GM12865 (cell line): ENCODE data around the gene NTRK2.

ENCODE experiments used
- DNase-seq: peaks from one replicate; pipeline ENCODE4 v3.0.0; 2010; ENCODE audit warnings: low read depth
- H3K4me3 ChIP-seq: 2 replicates; pipeline ENCODE4 v1.5.1; 2011; ENCODE audit warnings: mild to moderate bottlenecking, low read depth, low read length, control low read depth
- TF ChIP-seq, protein P1 (sequence below): IDR thresholded peaks from 2 replicates; pipeline ENCODE4 v1.5.1; 2011; ENCODE audit warnings: low read length, control low read depth, low read depth, inconsistent platforms; ENCODE audit not compliant: insufficient read depth; ENCODE audit errors: missing control alignments

Gene NTRK2

DNA sequence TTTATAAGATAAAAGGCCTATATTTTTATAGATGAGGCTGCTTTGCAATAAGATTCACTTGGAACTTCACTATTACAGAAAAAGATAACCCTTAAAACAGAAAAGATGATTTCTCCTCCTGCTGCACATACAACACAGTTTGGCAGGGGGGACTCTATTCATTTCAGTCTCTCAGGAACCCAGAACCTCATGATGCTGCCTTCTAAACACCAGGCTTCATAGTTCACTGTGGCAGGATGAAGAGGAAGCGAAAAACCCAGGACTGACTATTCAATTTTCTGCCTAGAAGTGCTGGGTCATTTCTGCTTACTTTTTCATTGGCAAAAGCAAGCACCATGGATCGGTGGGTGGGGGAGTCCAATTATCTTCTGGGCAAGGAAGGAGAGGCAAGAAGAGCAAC lies 179.5 kb downstream of the NTRK2 start:
- no peak overlapping the region for H3K4me3 ChIP-seq
- TF ChIP-seq, protein P1, sequence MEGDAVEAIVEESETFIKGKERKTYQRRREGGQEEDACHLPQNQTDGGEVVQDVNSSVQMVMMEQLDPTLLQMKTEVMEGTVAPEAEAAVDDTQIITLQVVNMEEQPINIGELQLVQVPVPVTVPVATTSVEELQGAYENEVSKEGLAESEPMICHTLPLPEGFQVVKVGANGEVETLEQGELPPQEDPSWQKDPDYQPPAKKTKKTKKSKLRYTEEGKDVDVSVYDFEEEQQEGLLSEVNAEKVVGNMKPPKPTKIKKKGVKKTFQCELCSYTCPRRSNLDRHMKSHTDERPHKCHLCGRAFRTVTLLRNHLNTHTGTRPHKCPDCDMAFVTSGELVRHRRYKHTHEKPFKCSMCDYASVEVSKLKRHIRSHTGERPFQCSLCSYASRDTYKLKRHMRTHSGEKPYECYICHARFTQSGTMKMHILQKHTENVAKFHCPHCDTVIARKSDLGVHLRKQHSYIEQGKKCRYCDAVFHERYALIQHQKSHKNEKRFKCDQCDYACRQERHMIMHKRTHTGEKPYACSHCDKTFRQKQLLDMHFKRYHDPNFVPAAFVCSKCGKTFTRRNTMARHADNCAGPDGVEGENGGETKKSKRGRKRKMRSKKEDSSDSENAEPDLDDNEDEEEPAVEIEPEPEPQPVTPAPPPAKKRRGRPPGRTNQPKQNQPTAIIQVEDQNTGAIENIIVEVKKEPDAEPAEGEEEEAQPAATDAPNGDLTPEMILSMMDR, result no peak
- DNase-seq, result no peak

DNA sequence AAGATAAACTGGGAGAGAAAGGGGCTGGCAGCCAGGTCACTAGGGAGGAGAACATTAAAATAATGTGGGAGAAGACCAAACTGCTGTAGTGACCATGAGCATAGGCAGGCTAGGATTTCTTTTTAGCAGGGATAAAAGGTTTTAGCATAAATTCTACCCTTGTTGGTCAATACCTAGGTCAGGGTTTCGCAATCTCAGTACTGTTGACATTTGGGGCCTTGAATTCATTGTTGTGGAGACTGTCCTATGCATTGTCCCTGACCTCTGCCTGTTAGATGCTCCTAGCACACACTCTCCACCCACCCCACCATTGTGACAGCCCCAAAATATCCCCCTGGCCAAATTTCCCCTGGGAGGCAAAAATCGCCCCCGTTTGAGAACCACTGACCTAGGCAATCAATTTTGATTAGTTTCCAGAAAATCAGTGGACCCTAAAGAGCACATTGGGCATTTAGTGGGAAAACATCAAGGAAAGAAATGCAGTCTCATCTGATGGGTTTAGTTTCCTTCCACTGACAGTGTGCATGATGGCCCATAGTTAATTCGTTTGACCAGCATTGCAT lies 181.4 kb downstream of the NTRK2 start:
- TF ChIP-seq, protein P1, result no peak
- no peak for DNase-seq

DNA sequence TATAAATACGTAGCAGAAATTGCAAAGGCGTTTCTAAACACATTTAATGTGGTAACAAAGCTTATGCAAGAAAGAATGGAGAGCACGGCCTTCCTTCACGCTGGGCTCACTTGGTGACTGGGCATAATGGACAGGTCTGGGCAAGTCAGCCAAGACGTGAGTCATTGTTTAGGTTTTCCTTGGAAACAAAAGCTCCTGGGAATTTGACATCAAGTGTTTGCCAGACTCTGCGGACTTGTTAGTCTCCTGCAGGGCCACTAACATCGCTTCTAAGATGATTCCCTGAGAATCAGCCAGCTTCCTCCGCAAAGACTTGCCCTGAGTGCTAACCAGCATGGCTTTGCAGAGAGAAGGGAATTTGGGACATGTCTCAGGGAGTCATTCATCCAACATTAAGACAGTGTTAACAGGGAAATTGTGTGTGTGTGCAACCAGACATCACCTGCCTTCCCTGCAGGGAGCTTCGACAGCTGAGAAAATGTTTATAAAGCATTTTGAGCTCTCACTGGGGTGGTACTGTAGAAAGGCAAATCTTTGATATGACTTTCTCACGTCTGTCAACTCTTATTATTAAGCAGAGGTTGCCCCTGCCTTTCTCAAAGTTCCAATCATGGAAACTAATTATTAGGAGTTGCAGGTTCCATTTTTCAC lies 182.5 kb downstream of the NTRK2 start:
- H3K4me3 ChIP-seq, result no peak overlapping the region
- TF ChIP-seq, protein P1, result no peak
- no peak for DNase-seq

More for the DNA sequence above, 181.4 kb downstream of the NTRK2 start:
- H3K4me3 ChIP-seq, result no peak overlapping the region

DNA sequence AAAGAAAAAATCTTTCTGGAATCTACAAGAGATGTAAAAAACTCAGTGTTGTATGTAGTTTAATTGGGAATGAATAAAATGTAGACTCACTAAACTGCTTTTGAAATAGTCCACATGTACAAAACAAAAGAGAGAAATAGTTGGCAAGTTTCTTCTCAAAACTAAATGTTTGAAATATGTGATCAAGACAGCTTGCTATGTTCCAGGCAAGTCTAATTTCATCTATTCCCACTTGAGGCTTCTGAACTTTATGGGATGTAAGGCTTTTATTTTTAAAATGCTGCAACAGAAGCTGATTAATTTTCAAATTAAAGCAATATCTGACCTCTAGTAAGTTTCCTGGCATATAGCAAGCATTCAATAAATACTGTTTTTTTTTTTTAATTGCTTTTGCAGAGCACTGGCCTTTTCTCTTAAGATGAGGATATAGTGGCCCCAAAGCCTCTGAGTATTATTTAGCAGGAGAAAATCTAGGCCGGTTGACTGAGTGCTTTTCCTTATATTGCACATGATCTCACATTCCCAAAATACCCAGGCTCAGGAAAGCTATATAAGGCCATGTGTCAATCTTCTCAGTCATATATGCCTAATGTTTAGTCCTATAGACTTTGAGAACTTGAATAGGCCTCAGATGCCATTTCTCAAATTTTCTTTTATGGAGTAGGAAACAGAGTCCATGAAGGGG lies 183.2 kb downstream of the NTRK2 start:
- TF ChIP-seq, protein P1, result no peak
- DNase-seq, result no peak
- H3K4me3 ChIP-seq, result no peak overlapping the region

DNA sequence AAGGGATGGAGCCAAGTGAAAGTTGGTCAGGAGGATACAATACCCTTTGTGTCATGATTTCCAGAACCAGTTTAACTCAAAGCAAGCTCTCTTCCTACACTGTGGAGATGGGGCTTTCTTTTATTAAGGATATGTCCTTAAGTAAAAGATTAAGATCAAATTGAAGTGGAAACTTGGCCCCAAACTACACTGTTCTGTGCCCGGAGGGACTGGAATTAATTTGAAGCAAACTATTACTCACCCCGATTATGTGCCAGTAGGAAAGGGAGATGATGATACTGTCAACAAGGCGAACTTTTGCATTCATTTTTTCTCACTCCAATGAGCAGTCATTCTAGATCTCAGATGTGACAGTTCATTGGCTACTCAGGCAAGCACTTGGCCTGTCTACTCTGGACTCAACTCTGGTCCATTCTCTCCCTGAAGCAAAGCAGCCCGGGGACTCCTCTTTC lies 186.7 kb downstream of the NTRK2 start:
- no peak for DNase-seq
- TF ChIP-seq, protein P1, result no peak
- no peak overlapping the region for H3K4me3 ChIP-seq

DNA sequence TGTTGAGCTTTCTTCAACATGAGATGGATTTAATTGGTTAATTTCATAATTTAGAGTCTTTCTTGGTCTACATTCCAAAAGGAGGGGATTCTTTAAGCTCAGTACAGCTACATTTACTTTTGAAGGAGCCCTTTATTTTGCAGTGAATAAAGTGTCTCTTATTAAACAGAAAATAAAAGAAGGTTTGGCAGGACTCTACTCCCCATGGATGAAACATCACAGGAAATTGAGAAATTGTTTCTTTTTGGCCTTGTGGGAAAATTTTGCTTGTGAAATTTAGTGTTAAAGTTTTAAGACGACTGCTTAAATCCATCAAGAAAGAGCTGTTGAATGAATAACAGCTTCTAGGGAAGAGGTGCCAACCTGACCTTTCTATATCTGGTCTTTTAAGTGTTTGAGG lies 187.7 kb downstream of the NTRK2 start:
- TF ChIP-seq, protein P1, result no peak
- DNase-seq, result no peak
- H3K4me3 ChIP-seq, result no peak overlapping the region
